GM23338 (cell line): ENCODE results near the gene IGLL5. TPM values are rescaled to one million over a fixed set of nuclear protein-coding genes. Genes with fewer than 3 reads are reported as not detected.

Source experiments
- ATAC-seq: fragments of 200-7000 bp; cut with Tn5 transposase; 3 replicates; pipeline ENCODE4 v1.9.1; 2020
- DNase-seq: peaks from one replicate; pipeline ENCODE4 v3.0.0-alpha.2; 2015; ENCODE audit warnings: low spot score
- H2AFZ ChIP-seq: fragments of 200-600 bp; sonication (generic); 2 replicates; pipeline ENCODE4 v1.8.0; 2016; ENCODE audit warnings: antibody characterized with exemption, mild to moderate bottlenecking, moderate library complexity
- H3F3A ChIP-seq: fragments of 200-600 bp; sonication (generic); replicated peaks from 2 replicates; pipeline ENCODE4 v1.8.0; 2017; ENCODE audit warnings: antibody characterized with exemption, mixed run types, low read depth
- H3K27ac ChIP-seq: fragments of 200-600 bp; sonication (generic); 2 replicates; pipeline ENCODE4 v1.6.1; 2016; ENCODE audit warnings: low read depth
- H3K27me3 ChIP-seq: fragments of 200-600 bp; sonication (generic); 2 replicates; pipeline ENCODE4 v1.8.0; 2016; ENCODE audit warnings: mild to moderate bottlenecking, mixed run types, moderate library complexity; ENCODE audit not compliant: insufficient read depth
- H3K36me3 ChIP-seq: fragments of 200-600 bp; sonication (generic); 2 replicates; pipeline ENCODE4 v1.8.0; 2016; ENCODE audit warnings: mild to moderate bottlenecking; ENCODE audit not compliant: insufficient read depth
- H3K4me1 ChIP-seq: fragments of 200-600 bp; sonication (generic); 2 replicates; pipeline ENCODE4 v1.8.0; 2016; ENCODE audit warnings: mild to moderate bottlenecking, moderate library complexity; ENCODE audit not compliant: insufficient read depth
- H3K4me2 ChIP-seq: fragments of 200-600 bp; sonication (generic); 2 replicates; pipeline ENCODE4 v1.7.1; 2017; ENCODE audit warnings: mixed run types
- H3K4me3 ChIP-seq: fragments of 200-600 bp; sonication (generic); 2 replicates; pipeline ENCODE4 v1.6.1; 2016; ENCODE audit warnings: mixed run types
- H3K79me2 ChIP-seq: fragments of 200-600 bp; sonication (generic); replicated peaks from 2 replicates; pipeline ENCODE4 v1.8.0; 2017; ENCODE audit warnings: mild to moderate bottlenecking; ENCODE audit not compliant: insufficient read depth
- H3K9me2 ChIP-seq: fragments of 200-600 bp; sonication (generic); 2 replicates; pipeline ENCODE4 v1.8.0; 2017; ENCODE audit not compliant: insufficient read depth
- H4K20me1 ChIP-seq: fragments of 200-600 bp; sonication (generic); replicated peaks from 2 replicates; pipeline ENCODE4 v1.8.0; 2017; ENCODE audit warnings: mild to moderate bottlenecking; ENCODE audit not compliant: insufficient read depth
- H3K27ac Mint-ChIP-seq: 2 replicates; pipeline ENCODE4 v1.8.0; 2020; ENCODE audit warnings: inconsistent platforms, mild to moderate bottlenecking, moderate library complexity, mixed read lengths
- H3K27me3 Mint-ChIP-seq: 3 replicates; pipeline ENCODE4 v1.8.0; 2022; ENCODE audit warnings: low read depth, mild to moderate bottlenecking, moderate library complexity, mixed read lengths, inconsistent platforms; ENCODE audit not compliant: insufficient read depth, poor library complexity
- H3K36me3 Mint-ChIP-seq: 3 replicates; pipeline ENCODE4 v1.8.0; 2021; ENCODE audit warnings: low read depth, mild to moderate bottlenecking, inconsistent platforms, moderate library complexity, mixed read lengths
- H3K4me1 Mint-ChIP-seq: 3 replicates; pipeline ENCODE4 v1.8.0; 2020; ENCODE audit warnings: mild to moderate bottlenecking, inconsistent platforms, mixed read lengths
- H3K4me3 Mint-ChIP-seq: 3 replicates; pipeline ENCODE4 v1.8.0; 2021; ENCODE audit warnings: moderate library complexity, mild to moderate bottlenecking, inconsistent platforms, mixed read lengths
- H3K9me3 Mint-ChIP-seq: 3 replicates; pipeline ENCODE4 v1.8.0; 2020; ENCODE audit warnings: moderate library complexity, mild to moderate bottlenecking, inconsistent platforms, mixed read lengths
- CREB1 ChIP-seq: fragments of 250-450 bp; sonication (Bioruptor Pico); IDR thresholded peaks from 2 replicates; pipeline ENCODE4 v1.5.0; 2020; ENCODE audit warnings: low read depth, mild to moderate bottlenecking, moderate library complexity
- EZH2 ChIP-seq: fragments of 200-600 bp; sonication (generic); IDR thresholded peaks from one replicate; pipeline ENCODE4 v1.8.0; 2017; ENCODE audit warnings: antibody characterized with exemption, mild to moderate bottlenecking, low read depth; ENCODE audit not compliant: unreplicated experiment
- JUNB ChIP-seq: IDR thresholded peaks from one replicate; pipeline ENCODE4 v1.6.1; 2016; ENCODE audit warnings: antibody characterized with exemption; ENCODE audit not compliant: unreplicated experiment
- STAT1 ChIP-seq: IDR thresholded peaks from one replicate; pipeline ENCODE4 v1.6.1; 2016; ENCODE audit warnings: antibody characterized with exemption; ENCODE audit not compliant: unreplicated experiment
- polyA plus RNA-seq: library from polyadenylated mRNA; unstranded; fragments of >200 nt; fragmentation: Nextera tagmentation; extraction: Ambion mirVana; gene quantifications from 2 replicates; pipeline ENCODE4 v1.2.1, GENCODE V29; 2016
- total RNA-seq: library from RNA; depleted of rRNA; stranded (reverse); fragments of >200 nt; shearing (Covaris generic); gene quantifications from 2 replicates; pipeline ENCODE4 v1.2.3, GENCODE V29; 2014
- TF ChIP-seq, protein P1 (sequence below): IDR thresholded peaks from one replicate; pipeline ENCODE4 v1.6.1; 2018; ENCODE audit warnings: antibody characterized with exemption; ENCODE audit not compliant: unreplicated experiment
- TF ChIP-seq, protein P2 (sequence below): IDR thresholded peaks from 2 replicates; pipeline ENCODE4 v1.6.1; 2016; ENCODE audit warnings: antibody characterized with exemption
- TF ChIP-seq, protein P3 (sequence below), 2 experiments: fragments of 200-600 bp in 1 of 2; sonication (generic) in 1 of 2; conservative IDR thresholded peaks; 2 replicates each; pipeline versions ENCODE4 v1.5.1 to v1.6.1; 2016 to 2017; ENCODE audit warnings: antibody characterized with exemption in 2 of 2, low read depth in 2 of 2, mild to moderate bottlenecking in 2 of 2, moderate library complexity in 1 of 2

The IGLL5 gene
- total and polyA plus RNA-seq, 2 experiments from 2014 or later: not detected

DNA sequence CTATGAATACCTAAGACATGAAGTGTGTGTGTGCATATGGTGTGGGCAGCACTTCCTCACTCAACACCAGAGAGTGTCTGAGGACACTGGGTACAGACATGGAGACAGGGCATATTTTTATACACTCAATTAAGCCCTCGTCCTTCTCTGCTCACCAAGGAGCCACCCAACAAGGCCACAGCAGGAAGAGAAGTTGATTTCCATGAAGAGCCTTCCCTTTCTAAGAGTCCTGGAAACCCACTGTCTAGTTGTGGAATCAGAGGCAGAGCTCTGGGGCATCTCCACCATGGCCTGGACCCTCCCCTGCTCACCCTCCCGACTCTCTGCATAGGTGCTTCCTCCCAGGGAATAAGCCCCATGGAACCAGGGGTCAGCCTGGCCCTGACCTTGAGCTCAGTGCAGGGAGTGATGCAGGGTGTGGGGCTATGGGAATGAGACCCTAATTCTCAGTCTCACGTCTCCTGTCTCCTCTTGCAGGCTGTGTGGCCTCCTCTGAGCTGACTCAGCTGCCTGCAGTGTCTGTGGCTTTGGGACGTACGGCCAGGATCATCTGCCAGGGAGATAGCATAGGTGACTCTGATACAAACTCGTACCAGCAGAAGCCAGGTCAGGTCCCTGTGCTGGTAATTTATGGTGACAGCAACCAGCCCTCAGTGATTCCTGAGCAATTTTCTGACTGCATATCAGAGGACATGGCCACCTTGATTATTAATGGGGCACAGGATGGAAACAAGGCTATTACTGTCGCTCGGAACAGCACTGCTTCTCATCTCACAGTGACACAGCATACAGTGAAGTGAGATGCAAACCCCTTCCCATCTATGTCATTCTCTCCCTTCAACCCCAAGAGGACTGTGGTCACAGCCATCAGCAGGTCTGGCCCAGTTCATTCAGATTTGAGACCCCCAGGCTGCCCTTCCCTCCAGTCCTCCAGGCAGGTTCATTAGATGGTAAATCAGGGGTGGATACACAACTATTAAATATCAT is 14.6 kb upstream of the IGLL5 start (continued):
- TF ChIP-seq CREB1 (CRISPR knock-in tag): no peak
- TF ChIP-seq JUNB: no peak
- TF ChIP-seq, protein P1, sequence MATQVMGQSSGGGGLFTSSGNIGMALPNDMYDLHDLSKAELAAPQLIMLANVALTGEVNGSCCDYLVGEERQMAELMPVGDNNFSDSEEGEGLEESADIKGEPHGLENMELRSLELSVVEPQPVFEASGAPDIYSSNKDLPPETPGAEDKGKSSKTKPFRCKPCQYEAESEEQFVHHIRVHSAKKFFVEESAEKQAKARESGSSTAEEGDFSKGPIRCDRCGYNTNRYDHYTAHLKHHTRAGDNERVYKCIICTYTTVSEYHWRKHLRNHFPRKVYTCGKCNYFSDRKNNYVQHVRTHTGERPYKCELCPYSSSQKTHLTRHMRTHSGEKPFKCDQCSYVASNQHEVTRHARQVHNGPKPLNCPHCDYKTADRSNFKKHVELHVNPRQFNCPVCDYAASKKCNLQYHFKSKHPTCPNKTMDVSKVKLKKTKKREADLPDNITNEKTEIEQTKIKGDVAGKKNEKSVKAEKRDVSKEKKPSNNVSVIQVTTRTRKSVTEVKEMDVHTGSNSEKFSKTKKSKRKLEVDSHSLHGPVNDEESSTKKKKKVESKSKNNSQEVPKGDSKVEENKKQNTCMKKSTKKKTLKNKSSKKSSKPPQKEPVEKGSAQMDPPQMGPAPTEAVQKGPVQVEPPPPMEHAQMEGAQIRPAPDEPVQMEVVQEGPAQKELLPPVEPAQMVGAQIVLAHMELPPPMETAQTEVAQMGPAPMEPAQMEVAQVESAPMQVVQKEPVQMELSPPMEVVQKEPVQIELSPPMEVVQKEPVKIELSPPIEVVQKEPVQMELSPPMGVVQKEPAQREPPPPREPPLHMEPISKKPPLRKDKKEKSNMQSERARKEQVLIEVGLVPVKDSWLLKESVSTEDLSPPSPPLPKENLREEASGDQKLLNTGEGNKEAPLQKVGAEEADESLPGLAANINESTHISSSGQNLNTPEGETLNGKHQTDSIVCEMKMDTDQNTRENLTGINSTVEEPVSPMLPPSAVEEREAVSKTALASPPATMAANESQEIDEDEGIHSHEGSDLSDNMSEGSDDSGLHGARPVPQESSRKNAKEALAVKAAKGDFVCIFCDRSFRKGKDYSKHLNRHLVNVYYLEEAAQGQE: no peak
- TF ChIP-seq STAT1: no peak

DNA sequence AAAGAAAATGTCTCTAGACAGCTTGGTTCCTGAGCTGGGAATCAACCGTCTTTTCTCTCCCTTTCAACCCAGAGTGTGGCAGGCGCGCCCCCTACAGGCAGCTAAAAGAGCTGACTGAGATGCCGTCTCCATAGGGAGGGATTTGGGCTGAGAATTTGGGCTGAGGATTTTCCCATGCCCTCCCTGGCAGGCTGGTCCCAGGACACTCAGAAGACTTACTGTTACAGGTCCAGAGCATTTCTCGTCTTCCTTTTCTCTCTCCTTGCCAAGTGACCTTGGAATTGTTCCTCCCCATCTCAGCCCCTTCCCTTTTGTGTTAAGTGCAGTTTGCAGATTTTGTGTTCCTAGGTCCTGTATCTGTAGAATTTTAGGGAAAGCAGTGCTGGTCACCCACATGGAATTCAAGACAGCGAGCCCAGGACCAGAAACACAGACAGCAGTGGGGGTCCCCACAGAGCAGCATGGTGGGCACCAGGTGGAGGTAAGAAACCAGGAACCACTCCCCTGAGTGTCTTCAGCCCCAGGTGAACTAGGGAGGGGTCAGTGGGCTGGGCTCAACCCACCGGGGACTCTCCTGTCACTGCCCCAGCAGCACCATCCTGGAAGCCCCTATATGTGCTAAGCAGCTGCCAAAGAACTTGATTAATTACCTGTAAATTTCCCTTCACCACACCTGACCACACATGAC is 9.9 kb upstream of the IGLL5 start:
- no peak overlapping the region for H3K4me3 ChIP-seq
- H3K27me3 ChIP-seq: peaks cover 90% of the 10 kb centered on the region
- no peaks in the 10 kb centered on the region for H3K9me2 ChIP-seq
- Mint-ChIP-seq H3K4me1 (no peaks in the 10 kb centered on the region), H3K4me3 (no peak overlapping the region), H3K9me3 (no peaks in the 10 kb centered on the region), H3K36me3 (no peaks in the 10 kb centered on the region), H3K27ac (no peak overlapping the region), H3K27me3 (peaks cover 25% of the 10 kb centered on the region)
- H3K27ac ChIP-seq: no peak overlapping the region
- H3K79me2 ChIP-seq: no peaks in the 10 kb centered on the region
- no peaks in the 10 kb centered on the region for H3F3A ChIP-seq
- peak; percentile 89 for DNase-seq
- no peaks in the 10 kb centered on the region for H4K20me1 ChIP-seq
- ATAC-seq: peak; percentile 93
- H3K4me2 ChIP-seq: no peak overlapping the region
- TF ChIP-seq, protein P1: no peak
- peak; percentile 31 for TF ChIP-seq EZH2
- TF ChIP-seq, protein P2, sequence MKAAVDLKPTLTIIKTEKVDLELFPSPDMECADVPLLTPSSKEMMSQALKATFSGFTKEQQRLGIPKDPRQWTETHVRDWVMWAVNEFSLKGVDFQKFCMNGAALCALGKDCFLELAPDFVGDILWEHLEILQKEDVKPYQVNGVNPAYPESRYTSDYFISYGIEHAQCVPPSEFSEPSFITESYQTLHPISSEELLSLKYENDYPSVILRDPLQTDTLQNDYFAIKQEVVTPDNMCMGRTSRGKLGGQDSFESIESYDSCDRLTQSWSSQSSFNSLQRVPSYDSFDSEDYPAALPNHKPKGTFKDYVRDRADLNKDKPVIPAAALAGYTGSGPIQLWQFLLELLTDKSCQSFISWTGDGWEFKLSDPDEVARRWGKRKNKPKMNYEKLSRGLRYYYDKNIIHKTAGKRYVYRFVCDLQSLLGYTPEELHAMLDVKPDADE: no peak
- TF ChIP-seq, protein P3, sequence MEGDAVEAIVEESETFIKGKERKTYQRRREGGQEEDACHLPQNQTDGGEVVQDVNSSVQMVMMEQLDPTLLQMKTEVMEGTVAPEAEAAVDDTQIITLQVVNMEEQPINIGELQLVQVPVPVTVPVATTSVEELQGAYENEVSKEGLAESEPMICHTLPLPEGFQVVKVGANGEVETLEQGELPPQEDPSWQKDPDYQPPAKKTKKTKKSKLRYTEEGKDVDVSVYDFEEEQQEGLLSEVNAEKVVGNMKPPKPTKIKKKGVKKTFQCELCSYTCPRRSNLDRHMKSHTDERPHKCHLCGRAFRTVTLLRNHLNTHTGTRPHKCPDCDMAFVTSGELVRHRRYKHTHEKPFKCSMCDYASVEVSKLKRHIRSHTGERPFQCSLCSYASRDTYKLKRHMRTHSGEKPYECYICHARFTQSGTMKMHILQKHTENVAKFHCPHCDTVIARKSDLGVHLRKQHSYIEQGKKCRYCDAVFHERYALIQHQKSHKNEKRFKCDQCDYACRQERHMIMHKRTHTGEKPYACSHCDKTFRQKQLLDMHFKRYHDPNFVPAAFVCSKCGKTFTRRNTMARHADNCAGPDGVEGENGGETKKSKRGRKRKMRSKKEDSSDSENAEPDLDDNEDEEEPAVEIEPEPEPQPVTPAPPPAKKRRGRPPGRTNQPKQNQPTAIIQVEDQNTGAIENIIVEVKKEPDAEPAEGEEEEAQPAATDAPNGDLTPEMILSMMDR (conservative IDR thresholded peaks at IDR 0.05; ENCODE audit: low read depth in 2 of 2): peak; percentile 77 to 83
- no peaks in the 10 kb centered on the region for H3K36me3 ChIP-seq
- no peaks in the 10 kb centered on the region for H3K4me1 ChIP-seq
- no peak overlapping the region for H2AFZ ChIP-seq
